Measurements from ENCODE around the gene LSAMP.

The LSAMP gene

DNA sequence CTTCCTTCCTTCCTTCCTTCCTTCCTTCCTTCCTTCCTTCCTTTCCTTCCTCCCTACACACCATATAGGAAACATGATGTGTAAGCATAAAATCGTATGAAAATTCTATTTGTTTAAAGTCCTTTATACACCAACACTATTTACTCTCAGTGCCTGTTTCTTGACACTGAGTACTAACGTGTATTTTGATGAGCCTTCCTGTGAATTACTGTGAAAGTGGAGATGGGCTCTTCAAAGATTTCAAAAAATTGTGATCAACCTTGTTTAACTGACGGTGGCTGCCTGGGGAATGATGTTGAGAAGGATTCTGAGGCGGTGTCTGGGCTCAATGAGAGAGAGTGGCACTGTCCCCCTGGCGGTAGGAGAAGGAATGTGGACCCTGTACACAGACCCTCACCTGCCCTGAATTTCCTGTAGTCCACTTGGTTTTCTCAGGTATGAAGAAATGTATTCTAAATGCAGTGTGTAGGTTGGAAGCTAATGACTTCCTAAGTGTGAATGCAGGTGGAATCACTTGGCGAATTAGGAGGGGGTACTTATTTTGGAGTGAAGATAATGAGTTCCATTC lies 584.0 kb downstream of the LSAMP start:
- ChIA-PET POLR2A (no interaction called here), CTCF (no interaction called here)
- Histone ChIP-seq H3K27ac (ENCODE audit: extremely low read depth, low read depth, low read length) (no peak overlapping the region), H3K4me3 (ENCODE audit: low read depth, low read length) (no peak overlapping the region), H3K36me3 (ENCODE audit: control insufficient read depth in 2 of 2, insufficient read depth in 1 of 2, low read length in 2 of 2) (no peaks in the 10 kb centered on the region), H3K9me3 (ENCODE audit: control insufficient read depth, insufficient read depth, low read depth, low read length) (no peaks in the 10 kb centered on the region), H3K4me1 (ENCODE audit: control insufficient read depth, insufficient read depth, low read length) (no peaks in the 10 kb centered on the region)
- TF ChIP-seq ZNF302 (tag by site-specific recombination; IDR thresholded peaks at IDR 0.05; ENCODE audit: low read depth) (no peak), PRDM1 (tag by site-specific recombination; IDR thresholded peaks at IDR 0.05) (no peak), TCF7L2 (IDR thresholded peaks at IDR 0.05; ENCODE audit: borderline replicate concordance, low read depth, low read length) (no peak), ZNF501 (tag by site-specific recombination; IDR thresholded peaks at IDR 0.05) (no peak), HOXA7 (CRISPR knock-in tag; IDR thresholded peaks at IDR 0.05; ENCODE audit: borderline replicate concordance) (no peak)
- TF ChIP-seq, protein P1, sequence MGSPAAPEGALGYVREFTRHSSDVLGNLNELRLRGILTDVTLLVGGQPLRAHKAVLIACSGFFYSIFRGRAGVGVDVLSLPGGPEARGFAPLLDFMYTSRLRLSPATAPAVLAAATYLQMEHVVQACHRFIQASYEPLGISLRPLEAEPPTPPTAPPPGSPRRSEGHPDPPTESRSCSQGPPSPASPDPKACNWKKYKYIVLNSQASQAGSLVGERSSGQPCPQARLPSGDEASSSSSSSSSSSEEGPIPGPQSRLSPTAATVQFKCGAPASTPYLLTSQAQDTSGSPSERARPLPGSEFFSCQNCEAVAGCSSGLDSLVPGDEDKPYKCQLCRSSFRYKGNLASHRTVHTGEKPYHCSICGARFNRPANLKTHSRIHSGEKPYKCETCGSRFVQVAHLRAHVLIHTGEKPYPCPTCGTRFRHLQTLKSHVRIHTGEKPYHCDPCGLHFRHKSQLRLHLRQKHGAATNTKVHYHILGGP (tag by site-specific recombination; IDR thresholded peaks at IDR 0.05) = no peak
- TF ChIP-seq, protein P2, sequence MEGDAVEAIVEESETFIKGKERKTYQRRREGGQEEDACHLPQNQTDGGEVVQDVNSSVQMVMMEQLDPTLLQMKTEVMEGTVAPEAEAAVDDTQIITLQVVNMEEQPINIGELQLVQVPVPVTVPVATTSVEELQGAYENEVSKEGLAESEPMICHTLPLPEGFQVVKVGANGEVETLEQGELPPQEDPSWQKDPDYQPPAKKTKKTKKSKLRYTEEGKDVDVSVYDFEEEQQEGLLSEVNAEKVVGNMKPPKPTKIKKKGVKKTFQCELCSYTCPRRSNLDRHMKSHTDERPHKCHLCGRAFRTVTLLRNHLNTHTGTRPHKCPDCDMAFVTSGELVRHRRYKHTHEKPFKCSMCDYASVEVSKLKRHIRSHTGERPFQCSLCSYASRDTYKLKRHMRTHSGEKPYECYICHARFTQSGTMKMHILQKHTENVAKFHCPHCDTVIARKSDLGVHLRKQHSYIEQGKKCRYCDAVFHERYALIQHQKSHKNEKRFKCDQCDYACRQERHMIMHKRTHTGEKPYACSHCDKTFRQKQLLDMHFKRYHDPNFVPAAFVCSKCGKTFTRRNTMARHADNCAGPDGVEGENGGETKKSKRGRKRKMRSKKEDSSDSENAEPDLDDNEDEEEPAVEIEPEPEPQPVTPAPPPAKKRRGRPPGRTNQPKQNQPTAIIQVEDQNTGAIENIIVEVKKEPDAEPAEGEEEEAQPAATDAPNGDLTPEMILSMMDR (tag by site-specific recombination; IDR thresholded peaks at IDR 0.05) = no peak
- TF ChIP-seq, protein P3, sequence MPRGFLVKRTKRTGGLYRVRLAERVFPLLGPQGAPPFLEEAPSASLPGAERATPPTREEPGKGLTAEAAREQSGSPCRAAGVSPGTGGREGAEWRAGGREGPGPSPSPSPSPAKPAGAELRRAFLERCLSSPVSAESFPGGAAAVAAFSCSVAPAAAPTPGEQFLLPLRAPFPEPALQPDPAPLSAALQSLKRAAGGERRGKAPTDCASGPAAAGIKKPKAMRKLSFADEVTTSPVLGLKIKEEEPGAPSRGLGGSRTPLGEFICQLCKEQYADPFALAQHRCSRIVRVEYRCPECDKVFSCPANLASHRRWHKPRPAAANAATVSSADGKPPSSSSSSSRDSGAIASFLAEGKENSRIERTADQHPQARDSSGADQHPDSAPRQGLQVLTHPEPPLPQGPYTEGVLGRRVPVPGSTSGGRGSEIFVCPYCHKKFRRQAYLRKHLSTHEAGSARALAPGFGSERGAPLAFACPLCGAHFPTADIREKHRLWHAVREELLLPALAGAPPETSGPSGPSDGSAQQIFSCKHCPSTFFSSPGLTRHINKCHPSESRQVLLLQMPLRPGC (tag by site-specific recombination; IDR thresholded peaks at IDR 0.05) = no peak
- TF ChIP-seq, protein P4, sequence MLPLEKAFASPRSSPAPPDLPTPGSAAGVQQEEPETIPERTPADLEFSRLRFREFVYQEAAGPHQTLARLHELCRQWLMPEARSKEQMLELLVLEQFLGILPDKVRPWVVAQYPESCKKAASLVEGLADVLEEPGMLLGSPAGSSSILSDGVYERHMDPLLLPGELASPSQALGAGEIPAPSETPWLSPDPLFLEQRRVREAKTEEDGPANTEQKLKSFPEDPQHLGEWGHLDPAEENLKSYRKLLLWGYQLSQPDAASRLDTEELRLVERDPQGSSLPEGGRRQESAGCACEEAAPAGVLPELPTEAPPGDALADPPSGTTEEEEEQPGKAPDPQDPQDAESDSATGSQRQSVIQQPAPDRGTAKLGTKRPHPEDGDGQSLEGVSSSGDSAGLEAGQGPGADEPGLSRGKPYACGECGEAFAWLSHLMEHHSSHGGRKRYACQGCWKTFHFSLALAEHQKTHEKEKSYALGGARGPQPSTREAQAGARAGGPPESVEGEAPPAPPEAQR (tag by site-specific recombination; IDR thresholded peaks at IDR 0.05) = no peak
- TF ChIP-seq, protein P5, sequence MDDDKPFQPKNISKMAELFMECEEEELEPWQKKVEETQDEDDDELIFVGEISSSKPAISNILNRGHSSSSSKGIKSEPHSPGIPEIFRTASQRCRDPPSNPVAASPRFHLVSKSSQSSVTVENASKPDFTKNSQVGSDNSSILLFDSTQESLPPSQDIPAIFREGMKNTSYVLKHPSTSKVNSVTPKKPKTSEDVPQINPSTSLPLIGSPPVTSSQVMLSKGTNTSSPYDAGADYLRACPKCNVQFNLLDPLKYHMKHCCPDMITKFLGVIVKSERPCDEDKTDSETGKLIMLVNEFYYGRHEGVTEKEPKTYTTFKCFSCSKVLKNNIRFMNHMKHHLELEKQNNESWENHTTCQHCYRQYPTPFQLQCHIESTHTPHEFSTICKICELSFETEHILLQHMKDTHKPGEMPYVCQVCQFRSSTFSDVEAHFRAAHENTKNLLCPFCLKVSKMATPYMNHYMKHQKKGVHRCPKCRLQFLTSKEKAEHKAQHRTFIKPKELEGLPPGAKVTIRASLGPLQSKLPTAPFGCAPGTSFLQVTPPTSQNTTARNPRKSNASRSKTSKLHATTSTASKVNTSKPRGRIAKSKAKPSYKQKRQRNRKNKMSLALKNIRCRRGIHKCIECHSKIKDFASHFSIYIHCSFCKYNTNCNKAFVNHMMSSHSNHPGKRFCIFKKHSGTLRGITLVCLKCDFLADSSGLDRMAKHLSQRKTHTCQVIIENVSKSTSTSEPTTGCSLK (tag by site-specific recombination; IDR thresholded peaks at IDR 0.05) = no peak

DNA sequence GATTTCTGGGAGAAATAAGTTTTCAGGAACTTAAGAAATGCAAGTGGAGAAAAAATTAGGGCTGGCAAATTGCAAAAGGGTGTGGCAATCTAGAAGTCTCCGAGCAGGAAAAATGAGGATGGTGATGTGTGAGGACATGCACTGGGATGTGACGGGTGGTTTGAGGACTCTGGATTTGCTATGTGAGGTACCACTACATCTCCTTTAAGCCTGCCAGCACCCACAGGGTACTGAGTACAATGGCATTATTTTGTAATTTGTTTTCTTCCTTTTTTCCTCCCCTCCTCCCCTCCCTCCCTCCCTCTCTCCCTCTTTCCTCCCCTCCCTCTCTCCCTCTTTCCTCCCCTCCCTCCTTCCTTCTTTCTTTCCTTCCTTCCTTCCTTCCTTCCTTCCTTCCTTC lies 584.5 kb downstream of the LSAMP start:
- ChIA-PET POLR2A (no interaction called here), CTCF (no interaction called here)
- H3K4me1 ChIP-seq (ENCODE audit: control insufficient read depth, insufficient read depth, low read length) = no peaks in the 10 kb centered on the region
- no peak overlapping the region for H3K4me3 ChIP-seq (ENCODE audit: low read depth, low read length)
- H3K9me3 ChIP-seq (ENCODE audit: control insufficient read depth, insufficient read depth, low read depth, low read length) = no peaks in the 10 kb centered on the region
- no peaks in the 10 kb centered on the region for H3K36me3 ChIP-seq (ENCODE audit: control insufficient read depth in 2 of 2, insufficient read depth in 1 of 2, low read length in 2 of 2)
- H3K27ac ChIP-seq (ENCODE audit: extremely low read depth, low read depth, low read length) = no peak overlapping the region
- TF ChIP-seq ZNF391 (tag by site-specific recombination; IDR thresholded peaks at IDR 0.05; ENCODE audit: borderline replicate concordance, low read depth) = no peak
- TF ChIP-seq, protein P6, sequence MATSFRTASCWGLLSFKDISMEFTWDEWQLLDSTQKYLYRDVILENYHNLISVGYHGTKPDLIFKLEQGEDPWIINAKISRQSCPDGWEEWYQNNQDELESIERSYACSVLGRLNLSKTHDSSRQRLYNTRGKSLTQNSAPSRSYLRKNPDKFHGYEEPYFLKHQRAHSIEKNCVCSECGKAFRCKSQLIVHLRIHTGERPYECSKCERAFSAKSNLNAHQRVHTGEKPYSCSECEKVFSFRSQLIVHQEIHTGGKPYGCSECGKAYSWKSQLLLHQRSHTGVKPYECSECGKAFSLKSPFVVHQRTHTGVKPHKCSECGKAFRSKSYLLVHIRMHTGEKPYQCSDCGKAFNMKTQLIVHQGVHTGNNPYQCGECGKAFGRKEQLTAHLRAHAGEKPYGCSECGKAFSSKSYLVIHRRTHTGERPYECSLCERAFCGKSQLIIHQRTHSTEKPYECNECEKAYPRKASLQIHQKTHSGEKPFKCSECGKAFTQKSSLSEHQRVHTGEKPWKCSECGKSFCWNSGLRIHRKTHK (tag by site-specific recombination; IDR thresholded peaks at IDR 0.05) = no peak
- TF ChIP-seq, protein P7, sequence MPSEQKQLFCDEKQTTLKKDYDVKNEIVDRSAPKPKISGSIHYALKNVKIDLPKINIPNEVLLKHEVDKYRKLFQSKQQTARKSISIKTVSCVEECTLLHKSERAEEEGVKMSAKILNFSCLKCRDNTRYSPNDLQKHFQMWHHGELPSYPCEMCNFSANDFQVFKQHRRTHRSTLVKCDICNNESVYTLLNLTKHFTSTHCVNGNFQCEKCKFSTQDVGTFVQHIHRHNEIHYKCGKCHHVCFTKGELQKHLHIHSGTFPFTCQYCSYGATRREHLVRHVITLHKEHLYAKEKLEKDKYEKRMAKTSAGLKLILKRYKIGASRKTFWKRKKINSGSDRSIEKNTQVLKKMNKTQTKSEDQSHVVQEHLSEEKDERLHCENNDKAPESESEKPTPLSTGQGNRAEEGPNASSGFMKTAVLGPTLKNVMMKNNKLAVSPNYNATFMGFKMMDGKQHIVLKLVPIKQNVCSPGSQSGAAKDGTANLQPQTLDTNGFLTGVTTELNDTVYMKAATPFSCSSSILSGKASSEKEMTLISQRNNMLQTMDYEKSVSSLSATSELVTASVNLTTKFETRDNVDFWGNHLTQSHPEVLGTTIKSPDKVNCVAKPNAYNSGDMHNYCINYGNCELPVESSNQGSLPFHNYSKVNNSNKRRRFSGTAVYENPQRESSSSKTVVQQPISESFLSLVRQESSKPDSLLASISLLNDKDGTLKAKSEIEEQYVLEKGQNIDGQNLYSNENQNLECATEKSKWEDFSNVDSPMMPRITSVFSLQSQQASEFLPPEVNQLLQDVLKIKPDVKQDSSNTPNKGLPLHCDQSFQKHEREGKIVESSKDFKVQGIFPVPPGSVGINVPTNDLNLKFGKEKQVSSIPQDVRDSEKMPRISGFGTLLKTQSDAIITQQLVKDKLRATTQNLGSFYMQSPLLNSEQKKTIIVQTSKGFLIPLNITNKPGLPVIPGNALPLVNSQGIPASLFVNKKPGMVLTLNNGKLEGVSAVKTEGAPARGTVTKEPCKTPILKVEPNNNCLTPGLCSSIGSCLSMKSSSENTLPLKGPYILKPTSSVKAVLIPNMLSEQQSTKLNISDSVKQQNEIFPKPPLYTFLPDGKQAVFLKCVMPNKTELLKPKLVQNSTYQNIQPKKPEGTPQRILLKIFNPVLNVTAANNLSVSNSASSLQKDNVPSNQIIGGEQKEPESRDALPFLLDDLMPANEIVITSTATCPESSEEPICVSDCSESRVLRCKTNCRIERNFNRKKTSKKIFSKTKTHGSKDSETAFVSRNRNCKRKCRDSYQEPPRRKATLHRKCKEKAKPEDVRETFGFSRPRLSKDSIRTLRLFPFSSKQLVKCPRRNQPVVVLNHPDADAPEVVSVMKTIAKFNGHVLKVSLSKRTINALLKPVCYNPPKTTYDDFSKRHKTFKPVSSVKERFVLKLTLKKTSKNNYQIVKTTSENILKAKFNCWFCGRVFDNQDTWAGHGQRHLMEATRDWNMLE (tag by site-specific recombination; conservative IDR thresholded peaks at IDR 0.05; ENCODE audit: low read depth) = no peak
- TF ChIP-seq MZF1 (tag by site-specific recombination; IDR thresholded peaks at IDR 0.05; ENCODE audit: borderline replicate concordance) = no peak
- TF ChIP-seq ZNF274 (IDR thresholded peaks at IDR 0.05; ENCODE audit: low read length) = no peak
- TF ChIP-seq ZNF274 (tag by site-specific recombination; IDR thresholded peaks at IDR 0.05; ENCODE audit: borderline replicate concordance) = no peak
